Left renal pelvis (tissue), 4 donors: ENCODE measurements around the gene MGST3. TPM values are rescaled to one million over a fixed set of nuclear protein-coding genes. Genes with fewer than 3 reads are reported as not detected.
A peak's percentile ranks its signal among the peaks of the same experiment; 100 is the strongest.
"Not testable (repeated sequence)": the region's sequence is repeated elsewhere in the genome, so short reads cannot be mapped to it uniquely, and the experiment has no call there.

ENCODE experiments used
- DNase-seq, 4 donors: peaks; one replicate each; pipeline ENCODE4 v3.0.0-alpha.2; 2013; ENCODE audit warnings: low read depth in 4 of 4, low spot score in 3 of 4
- polyA plus RNA-seq, 4 donors: library from polyadenylated mRNA; unstranded; fragments of 120-200 nt; gene quantifications; one replicate each; pipeline ENCODE4 v1.2.1, GENCODE V29; 2013; ENCODE audit not compliant: insufficient read length in 4 of 4

The MGST3 gene
- polyA plus RNA-seq, result 100 to 1,000 TPM; 125 to 203 (median 192) TPM

- peak; percentile 91 to 97 (median 96) for DNase-seq
Measured at GRCh38 chr1:165630629-165631341, at the start of gene MGST3. MGST3 (plus strand) TSS chr1:165631234; CDS start chr1:165649848, 18,614 bp downstream.

- DNase-seq, result no peak
Measured at GRCh38 chr1:165581926-165582325, 49.1 kb upstream of the MGST3 start.

- DNase-seq, result no peak
Measured at GRCh38 chr1:165586398-165586797, 44.6 kb upstream of the MGST3 start.

GRCh38 chr1:165591391-165591790, 39.6 kb upstream of the MGST3 start:
- not testable (repeated sequence) for DNase-seq

GRCh38 chr1:165592945-165593823, 37.9 kb upstream of the MGST3 start:
- DNase-seq, result peak; percentile 44 to 69 (median 52)

- no peak for DNase-seq
Measured at GRCh38 chr1:165595246-165595938, 35.6 kb upstream of the MGST3 start.

GRCh38 chr1:165597883-165598675, 33.0 kb upstream of the MGST3 start:
- peak; percentile 94 to 96 (median 94) for DNase-seq

- DNase-seq, result peak in 1 of 4 donors; percentile 10
Measured at GRCh38 chr1:165598676-165599059, 32.4 kb upstream of the MGST3 start.

GRCh38 chr1:165600793-165601192, 30.2 kb upstream of the MGST3 start:
- DNase-seq, result no peak

GRCh38 chr1:165603810-165604209, 27.2 kb upstream of the MGST3 start:
- no peak for DNase-seq

GRCh38 chr1:165605246-165605645, 25.8 kb upstream of the MGST3 start:
- no peak for DNase-seq

- not testable (repeated sequence) for DNase-seq
Measured at GRCh38 chr1:165606676-165607075, 24.4 kb upstream of the MGST3 start.

GRCh38 chr1:165610866-165611265, 20.2 kb upstream of the MGST3 start:
- DNase-seq, result no peak

- no peak for DNase-seq
Measured at GRCh38 chr1:165612062-165612461, 19.0 kb upstream of the MGST3 start.

- DNase-seq, result no peak
Measured at GRCh38 chr1:165616054-165616612, 14.9 kb upstream of the MGST3 start.

- no peak for DNase-seq
Measured at GRCh38 chr1:165616987-165617546, 14.0 kb upstream of the MGST3 start.

GRCh38 chr1:165619647-165620151, 11.3 kb upstream of the MGST3 start:
- DNase-seq, result no peak

GRCh38 chr1:165623624-165624023, 7.4 kb upstream of the MGST3 start:
- DNase-seq, result no peak

GRCh38 chr1:165624441-165624840, 6.6 kb upstream of the MGST3 start:
- no peak for DNase-seq
